Endothelial cell of umbilical vein (primary cell): ENCODE results near the gene SNCAIP. TPM values are rescaled to one million over a fixed set of nuclear protein-coding genes. Genes with fewer than 3 reads are reported as not detected.

Experiments
- BruUV-seq: library from RNA; stranded (reverse); fragments of 400-500 nt; replicated peaks from 2 replicates; lab custom pipeline; 2021; lab: Mats Ljungman, UMichigan
- CTCF ChIA-PET: fragments of 300-600, 350-600 bp; sonication (Branson Sonifier 250); formaldehyde crosslinking; loops from one replicate; lab custom pipeline; 2021; ENCODE audit warnings: antibody characterized with exemption, inconsistent platforms; lab: Charles Lee
- POLR2A ChIA-PET: fragments of 300-600, 350-600 bp; sonication (Branson Sonifier 250); formaldehyde crosslinking; loops from one replicate; lab custom pipeline; 2021; ENCODE audit warnings: antibody characterized with exemption, inconsistent platforms; lab: Charles Lee
- DNase-seq: peaks from one replicate; pipeline ENCODE4 v3.0.0-alpha.2; 2011; ENCODE audit warnings: low read depth, low spot score
- FAIRE-seq: peaks from 2 replicates; lab custom pipeline; 2011; peaks lifted over from hg19 to GRCh38; lab: Jason Lieb, UNC
- H2AFZ ChIP-seq: 2 replicates; pipeline ENCODE4 v1.6.0; 2012; ENCODE audit warnings: low read depth, low read length, control low read depth, inconsistent platforms
- H3K27ac ChIP-seq: 2 replicates; pipeline ENCODE4 v1.5.1; 2011; ENCODE audit warnings: low read depth, mild to moderate bottlenecking, control low read depth, low read length, moderate library complexity; ENCODE audit not compliant: insufficient read depth
- H3K27me3 ChIP-seq, 2 experiments: 2 replicates each; pipeline versions ENCODE4 v1.6.0 to v1.6.1; 2011; ENCODE audit warnings: low read length in 2 of 2, mixed read lengths in 1 of 2; ENCODE audit not compliant: control insufficient read depth in 2 of 2, insufficient read depth in 2 of 2
- H3K36me3 ChIP-seq, 2 experiments: 2 replicates in 1 of 2; 3 replicates in 1 of 2; pipeline ENCODE4 v1.5.1; 2011; ENCODE audit warnings: low read length in 2 of 2, mild to moderate bottlenecking in 1 of 2, moderate library complexity in 1 of 2; ENCODE audit not compliant: control insufficient read depth in 2 of 2, insufficient read depth in 2 of 2; ENCODE audit errors: extremely low read depth in 1 of 2
- H3K4me1 ChIP-seq: 3 replicates; pipeline ENCODE4 v1.5.1; 2011; ENCODE audit warnings: mild to moderate bottlenecking, low read length; ENCODE audit not compliant: control insufficient read depth, insufficient read depth; ENCODE audit errors: extremely low read depth
- H3K4me2 ChIP-seq: 2 replicates; pipeline ENCODE4 v1.6.1; 2011; ENCODE audit warnings: low read length, control low read depth, mixed read lengths; ENCODE audit not compliant: insufficient read depth
- H3K4me3 ChIP-seq, 3 experiments: fragments of 200-600 bp in 1 of 3; sonication (generic), shearing (Covaris generic) in 1 of 3; replicated peaks in 1 of 3; 2 replicates each; pipeline ENCODE4 v1.5.1; 2011 to 2016; ENCODE audit warnings: control low read depth in 3 of 3, low read length in 3 of 3, mild to moderate bottlenecking in 2 of 3, inconsistent platforms in 1 of 3, low read depth in 1 of 3, moderate library complexity in 1 of 3; ENCODE audit not compliant: insufficient read depth in 1 of 3
- H3K79me2 ChIP-seq: 2 replicates; pipeline ENCODE4 v1.6.0; 2012; ENCODE audit warnings: low read length, inconsistent platforms; ENCODE audit not compliant: control insufficient read depth, insufficient read depth
- H3K9ac ChIP-seq: replicated peaks from 2 replicates; pipeline ENCODE3; 2011; ENCODE audit warnings: low read length, control low read depth; ENCODE audit not compliant: insufficient read depth; ENCODE audit errors: extremely low read depth
- H3K9me1 ChIP-seq: replicated peaks from 3 replicates; pipeline ENCODE4 v1.6.0; 2011; ENCODE audit warnings: mild to moderate bottlenecking, low read length; ENCODE audit not compliant: control insufficient read depth, insufficient read depth; ENCODE audit errors: extremely low read depth
- H3K9me3 ChIP-seq: replicated peaks from 2 replicates; pipeline ENCODE4 v1.5.1; 2012; ENCODE audit warnings: low read length, inconsistent platforms; ENCODE audit not compliant: control insufficient read depth, insufficient read depth
- H4K20me1 ChIP-seq: replicated peaks from 2 replicates; pipeline ENCODE3; 2011; ENCODE audit warnings: mild to moderate bottlenecking, low read length; ENCODE audit not compliant: control insufficient read depth, insufficient read depth; ENCODE audit errors: extremely low read depth
- EZH2 ChIP-seq: IDR thresholded peaks from 2 replicates; pipeline ENCODE4 v1.6.1; 2012; ENCODE audit warnings: borderline replicate concordance, low read depth, mild to moderate bottlenecking, moderate library complexity, low read length, inconsistent platforms; ENCODE audit not compliant: severe bottlenecking
- FOS ChIP-seq: IDR thresholded peaks from 2 replicates; pipeline ENCODE4 v1.6.1; 2011; ENCODE audit warnings: mild to moderate bottlenecking, low read length, moderate library complexity, borderline replicate concordance; ENCODE audit not compliant: insufficient read depth
- GATA2 ChIP-seq: IDR thresholded peaks from 2 replicates; pipeline ENCODE4 v1.7.0; 2011; ENCODE audit warnings: low read depth, mild to moderate bottlenecking, moderate library complexity, mixed read lengths, low read length; ENCODE audit not compliant: insufficient read length, insufficient read depth
- JUN ChIP-seq: IDR thresholded peaks from 2 replicates; pipeline ENCODE4 v1.6.1; 2011; ENCODE audit warnings: borderline replicate concordance, low read depth; ENCODE audit not compliant: insufficient read length, insufficient read depth
- MYC ChIP-seq: IDR thresholded peaks from one replicate; pipeline ENCODE4 v1.6.1; 2011; ENCODE audit warnings: mild to moderate bottlenecking, low read depth, low read length
- POLR2A ChIP-seq: IDR thresholded peaks from 2 replicates; pipeline ENCODE4 v1.6.1; 2012; ENCODE audit warnings: low read depth, mild to moderate bottlenecking, control low read depth, low read length
- POLR2AphosphoS5 ChIP-seq: IDR thresholded peaks from 2 replicates; pipeline ENCODE4 v1.6.1; 2012; ENCODE audit warnings: low read depth, mild to moderate bottlenecking, control low read depth, low read length, moderate library complexity; ENCODE audit not compliant: insufficient read depth
- dilution Hi-C: fragments of 300-500 bp; cut with MboI; formaldehyde crosslinking; loops from one replicate; pipeline ENCODE4 v1.15.0; 2019; ENCODE audit warnings: low sequenced_read_pairs; ENCODE audit not compliant: extremely low pct_ligation_motif_present
- intact Hi-C: fragments of 100-400 bp; cut with micrococcal nuclease; formaldehyde crosslinking; loops from one replicate; pipeline ENCODE4 v1.10.0; 2022
- polyA plus RNA-seq, 4 experiments: library from polyadenylated mRNA; depleted of rRNA in 3 of 4; stranded (reverse) in 3 of 4; unstranded in 1 of 4; fragments of >200 nt; gene quantifications; 2 replicates each; pipeline versions ENCODE4 v1.2.1 to v1.2.3, GENCODE V29; 2011 to 2012; ENCODE audit warnings: missing spikeins in 1 of 4
- total RNA-seq: library from RNA; stranded (reverse); gene quantifications from 2 replicates; pipeline ENCODE4 v1.2.3, GENCODE V29; 2021
- TF ChIP-seq, protein P1 (sequence below): IDR thresholded peaks from 2 replicates; pipeline ENCODE4 v1.6.1; 2011; ENCODE audit not compliant: insufficient read depth, insufficient read length
- TF ChIP-seq, protein P2 (sequence below), 2 donors: IDR thresholded peaks; 1 replicate in 1 of 2; 2 replicates in 1 of 2; pipeline ENCODE4 v1.5.1; 2011; ENCODE audit warnings: low read length in 2 of 2, mild to moderate bottlenecking in 2 of 2, moderate library complexity in 2 of 2, control low read depth in 1 of 2, inconsistent platforms in 1 of 2, low read depth in 1 of 2; ENCODE audit not compliant: insufficient read depth in 1 of 2; ENCODE audit errors: extremely low read depth in 1 of 2

The SNCAIP gene
- total and polyA plus RNA-seq, 2 donors (not counting 3 experiments of a cell fraction or from before 2014, with no cell fraction given), result 13.1 to 42.0 TPM

DNA sequence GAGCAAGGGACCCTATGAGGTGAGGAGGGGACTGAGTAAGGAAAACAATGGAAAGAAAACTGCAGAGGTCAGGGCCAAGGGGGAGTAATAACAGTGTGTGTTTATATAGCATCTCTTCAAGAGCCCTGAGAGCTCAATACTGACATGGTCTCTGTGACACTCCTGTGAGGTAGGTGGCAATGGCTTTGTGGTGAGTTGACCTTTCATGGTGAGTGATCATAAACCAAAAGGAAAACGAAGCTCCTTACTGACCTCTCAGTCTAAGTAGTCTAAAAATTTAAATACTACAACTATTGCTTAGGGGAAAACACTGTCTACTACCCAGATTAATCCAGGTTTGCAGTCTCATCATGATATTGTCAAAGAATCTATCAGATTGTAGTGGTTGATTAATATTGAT, 130.9 kb downstream of the SNCAIP start:
- intact Hi-C loops (no loop called here), dilution Hi-C loops (no loop called here)
- Histone ChIP-seq H3K79me2 (no peaks in the 10 kb centered on the region), H3K27me3 (no peaks in the 10 kb centered on the region), H3K27ac (no peak overlapping the region), H3K4me3 (no peak overlapping the region), H3K9ac (no peak overlapping the region), H3K9me1 (no peaks in the 10 kb centered on the region), H3K36me3 (peaks cover 0 to 2% of the 10 kb centered on the region in 2 experiments), H3K4me1 (no peaks in the 10 kb centered on the region), H2AFZ (no peak overlapping the region), H3K9me3 (no peaks in the 10 kb centered on the region), H3K4me2 (no peak overlapping the region), H4K20me1 (no peaks in the 10 kb centered on the region)
- ChIA-PET CTCF (no interaction called here), POLR2A (no interaction called here)
- no peak for FAIRE-seq
- no TSS peak for BruUV-seq
- TF ChIP-seq, protein P1, sequence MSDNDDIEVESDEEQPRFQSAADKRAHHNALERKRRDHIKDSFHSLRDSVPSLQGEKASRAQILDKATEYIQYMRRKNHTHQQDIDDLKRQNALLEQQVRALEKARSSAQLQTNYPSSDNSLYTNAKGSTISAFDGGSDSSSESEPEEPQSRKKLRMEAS, result no peak
- no peak for TF ChIP-seq FOS
- TF ChIP-seq POLR2A, result no peak
- TF ChIP-seq GATA2, result no peak
- TF ChIP-seq EZH2, result no peak
- TF ChIP-seq POLR2AphosphoS5, result no peak
- TF ChIP-seq MYC, result no peak
- TF ChIP-seq, protein P2, sequence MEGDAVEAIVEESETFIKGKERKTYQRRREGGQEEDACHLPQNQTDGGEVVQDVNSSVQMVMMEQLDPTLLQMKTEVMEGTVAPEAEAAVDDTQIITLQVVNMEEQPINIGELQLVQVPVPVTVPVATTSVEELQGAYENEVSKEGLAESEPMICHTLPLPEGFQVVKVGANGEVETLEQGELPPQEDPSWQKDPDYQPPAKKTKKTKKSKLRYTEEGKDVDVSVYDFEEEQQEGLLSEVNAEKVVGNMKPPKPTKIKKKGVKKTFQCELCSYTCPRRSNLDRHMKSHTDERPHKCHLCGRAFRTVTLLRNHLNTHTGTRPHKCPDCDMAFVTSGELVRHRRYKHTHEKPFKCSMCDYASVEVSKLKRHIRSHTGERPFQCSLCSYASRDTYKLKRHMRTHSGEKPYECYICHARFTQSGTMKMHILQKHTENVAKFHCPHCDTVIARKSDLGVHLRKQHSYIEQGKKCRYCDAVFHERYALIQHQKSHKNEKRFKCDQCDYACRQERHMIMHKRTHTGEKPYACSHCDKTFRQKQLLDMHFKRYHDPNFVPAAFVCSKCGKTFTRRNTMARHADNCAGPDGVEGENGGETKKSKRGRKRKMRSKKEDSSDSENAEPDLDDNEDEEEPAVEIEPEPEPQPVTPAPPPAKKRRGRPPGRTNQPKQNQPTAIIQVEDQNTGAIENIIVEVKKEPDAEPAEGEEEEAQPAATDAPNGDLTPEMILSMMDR (IDR thresholded peaks at IDR 0.05; ENCODE audit: extremely low read depth in 1 of 2, insufficient read depth in 1 of 2, low read depth in 1 of 2, low read length in 2 of 2), result no peak
- no peak for TF ChIP-seq JUN
- DNase-seq, result no peak
